OCI-LY7 (cell line): ENCODE results near the gene UFC1. TPM values are rescaled to one million over a fixed set of nuclear protein-coding genes. Genes with fewer than 3 reads are reported as not detected.
"Not testable (repeated sequence)": the region's sequence is repeated elsewhere in the genome, so short reads cannot be mapped to it uniquely, and the experiment has no call there.

Experiments
- BruUV-seq: library from RNA; stranded (reverse); fragments of 400-500 nt; replicated peaks from 2 replicates; lab custom pipeline; 2021; lab: Mats Ljungman, UMichigan
- CTCF ChIA-PET: fragments of 300-600 bp; sonication (Branson Sonifier 250); formaldehyde crosslinking; loops from one replicate; lab custom pipeline; 2022; ENCODE audit warnings: antibody characterized with exemption; ENCODE audit not compliant: unreplicated experiment; lab: Charles Lee
- POLR2A ChIA-PET: fragments of 300-600 bp; sonication (Branson Sonifier 250); formaldehyde crosslinking; loops from one replicate; lab custom pipeline; 2022; ENCODE audit warnings: antibody characterized with exemption; lab: Charles Lee
- DNase-seq: peaks from one replicate; pipeline ENCODE4 v3.0.0-alpha.2; 2015; ENCODE audit warnings: low spot score
- H2AFZ ChIP-seq: fragments of 200-600 bp; sonication (generic), shearing (Covaris generic); 2 replicates; pipeline ENCODE4 v1.6.1; 2014; ENCODE audit warnings: mild to moderate bottlenecking, antibody characterized with exemption, low read length, moderate library complexity
- H3K27ac ChIP-seq: fragments of 200-600 bp; sonication (generic); 2 replicates; pipeline ENCODE4 v1.5.1; 2014; ENCODE audit warnings: mixed run types, low read depth, mild to moderate bottlenecking, moderate library complexity, low read length, inconsistent platforms; ENCODE audit not compliant: poor library complexity, severe bottlenecking
- H3K36me3 ChIP-seq: fragments of 200-600 bp; sonication (generic); 2 replicates; pipeline ENCODE4 v1.6.1; 2014; ENCODE audit warnings: mild to moderate bottlenecking, antibody characterized with exemption, low read length, moderate library complexity, mixed read lengths; ENCODE audit not compliant: insufficient read depth
- H3K4me1 ChIP-seq: fragments of 200-600 bp; sonication (generic); 2 replicates; pipeline ENCODE4 v1.5.1; 2014; ENCODE audit warnings: mild to moderate bottlenecking, low read length; ENCODE audit not compliant: insufficient read depth, poor library complexity, severe bottlenecking
- H3K4me2 ChIP-seq: fragments of 200-600 bp; sonication (generic); 2 replicates; pipeline ENCODE4 v1.6.1; 2014; ENCODE audit warnings: mild to moderate bottlenecking, low read length
- H3K4me3 ChIP-seq: fragments of 200-600 bp; sonication (generic); 2 replicates; pipeline ENCODE4 v1.5.1; 2014; ENCODE audit warnings: mild to moderate bottlenecking, low read depth, low read length; ENCODE audit not compliant: poor library complexity, severe bottlenecking
- H3K79me2 ChIP-seq: fragments of 200-600 bp; sonication (generic); 2 replicates; pipeline ENCODE4 v1.6.1; 2016; ENCODE audit warnings: low read depth, mild to moderate bottlenecking, low read length, moderate library complexity, mixed read lengths; ENCODE audit not compliant: insufficient read depth
- H3K9me2 ChIP-seq: fragments of 200-600 bp; sonication (generic); 2 replicates; pipeline ENCODE4 v1.6.1; 2016; ENCODE audit warnings: mild to moderate bottlenecking, low read length, mixed read lengths; ENCODE audit not compliant: insufficient read depth
- H3K9me3 ChIP-seq: fragments of 200-600 bp; sonication (generic); 2 replicates; pipeline ENCODE4 v1.6.1; 2014; ENCODE audit warnings: mild to moderate bottlenecking, mixed run types, low read length, mixed read lengths
- H4K20me1 ChIP-seq: fragments of 200-600 bp; sonication (generic); 2 replicates; pipeline ENCODE4 v1.6.1; 2014; ENCODE audit warnings: mild to moderate bottlenecking, antibody characterized with exemption, low read length, moderate library complexity, mixed read lengths; ENCODE audit not compliant: insufficient read depth
- CTCF ChIP-seq: fragments of 200-600 bp; sonication (generic); conservative IDR thresholded peaks from 2 replicates; pipeline ENCODE4 v1.5.1; 2014; ENCODE audit warnings: mild to moderate bottlenecking, antibody characterized with exemption, low read length, moderate library complexity, mixed read lengths
- EZH2phosphoT487 ChIP-seq: fragments of 200-600 bp; sonication (generic); IDR thresholded peaks from 2 replicates; pipeline ENCODE4 v1.6.1; 2018; ENCODE audit warnings: low read depth, borderline replicate concordance, mild to moderate bottlenecking, mixed run types, antibody characterized with exemption, low read length, moderate library complexity, mixed read lengths
- intact Hi-C: fragments of 100-400 bp; cut with micrococcal nuclease; formaldehyde crosslinking; loops from one replicate; pipeline ENCODE4 v1.10.0; 2022; ENCODE audit not compliant: unreplicated experiment
- total RNA-seq, 2 experiments: library from RNA; depleted of rRNA in 1 of 2; stranded (reverse); fragments of >200 nt in 1 of 2; shearing (Covaris generic) in 1 of 2; gene quantifications; 2 replicates each; pipeline ENCODE4 v1.2.3, GENCODE V29; 2014 to 2022

The UFC1 gene
- total RNA-seq, 2 experiments from 2014 or later = 61.2 to 80.9 TPM

DNA sequence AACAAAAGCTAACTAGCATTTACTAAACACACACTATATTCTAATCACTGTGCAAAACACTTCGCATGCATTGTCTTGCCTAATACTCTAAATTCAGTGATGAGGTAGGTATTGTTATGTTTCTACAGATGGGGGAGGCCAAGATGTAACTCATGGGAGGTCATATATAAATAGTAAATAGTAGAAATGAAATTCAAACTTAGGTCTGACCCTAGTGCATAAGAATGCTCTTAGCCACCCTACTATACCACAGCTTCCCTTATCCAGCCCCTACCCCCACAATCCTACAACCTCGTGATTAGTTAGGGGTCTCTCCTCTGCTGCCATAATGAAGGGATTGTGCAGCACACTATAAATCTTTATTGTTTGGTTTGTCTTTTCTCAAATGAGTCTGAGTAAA lies 39.2 kb upstream of the UFC1 start:
- Histone ChIP-seq H4K20me1 (peaks cover 9% of the 10 kb centered on the region; the same call in 1 of the 2 replicates), H3K36me3 (peaks cover 43% of the 10 kb centered on the region), H3K4me1 (peaks cover 48% of the 10 kb centered on the region), H2AFZ (no peak overlapping the region), H3K4me2 (no peak overlapping the region), H3K27ac (no peak overlapping the region), H3K79me2 (peaks cover 86% of the 10 kb centered on the region), H3K9me2 (no peaks in the 10 kb centered on the region), H3K9me3 (no peaks in the 10 kb centered on the region), H3K4me3 (no peak overlapping the region)
- POLR2A ChIA-PET = interaction anchor here (1.2 kb wide), 1 partner anchor 10 kb away, joined by 3 read pairs; no protein-coding TSS in a partner anchor
- CTCF ChIA-PET = no interaction called here
- no TSS peak for BruUV-seq
- intact Hi-C loops = no loop called here
- DNase-seq = no peak
- TF ChIP-seq CTCF = no peak
- no peak for TF ChIP-seq EZH2phosphoT487

GRCh38 chr1:161115132-161115711 lies 38.6 kb upstream of the UFC1 start:
- H3K36me3 ChIP-seq = peaks cover 43% of the 10 kb centered on the region
- no peak overlapping the region for H3K27ac ChIP-seq
- no peak overlapping the region for H3K4me3 ChIP-seq
- H3K4me2 ChIP-seq = 0 out of 2 replicates have a peak overlapping the region, but pooled peaks have one; percentile 13
- peaks cover 84% of the 10 kb centered on the region for H3K79me2 ChIP-seq
- ChIA-PET POLR2A (interaction anchor here (0.8 kb wide), 1 partner anchor 10 kb away, joined by 3 read pairs; no protein-coding TSS in a partner anchor), CTCF (interaction anchor here (1.4 kb wide), 1 partner anchor 13 kb away, joined by 3 read pairs; no protein-coding TSS in a partner anchor)
- no peaks in the 10 kb centered on the region for H3K9me3 ChIP-seq
- H3K9me2 ChIP-seq = no peaks in the 10 kb centered on the region
- H3K4me1 ChIP-seq = peaks cover 55% of the 10 kb centered on the region
- no TSS peak for BruUV-seq
- intact Hi-C loops = no loop called here
- no peak for DNase-seq
- TF ChIP-seq CTCF = no peak
- TF ChIP-seq EZH2phosphoT487 = no peak
- H2AFZ ChIP-seq = no peak overlapping the region
- peaks cover 14% of the 10 kb centered on the region for H4K20me1 ChIP-seq

GRCh38 chr1:161115961-161116360 lies 37.8 kb upstream of the UFC1 start:
- not testable (repeated sequence) for BruUV-seq, DNase-seq
- POLR2A ChIA-PET = interaction anchor here (0.6 to 0.8 kb wide), 2 partner anchors 11 to 40 kb away, joined by 3 read pairs; no protein-coding TSS in a partner anchor

More at GRCh38 chr1:161115961-161116360, 37.8 kb upstream of the UFC1 start:
- CTCF ChIA-PET = interaction anchor here (1.4 kb wide), 1 partner anchor 12 kb away, joined by 3 read pairs; no protein-coding TSS in a partner anchor
- H3K4me3 ChIP-seq, H2AFZ ChIP-seq, H3K9me2 ChIP-seq, H3K27ac ChIP-seq, intact Hi-C loops, H3K9me3 ChIP-seq: not testable (repeated sequence)
- Histone ChIP-seq H3K4me1 (peaks cover 55% of the 10 kb centered on the region), H3K79me2 (peaks cover 78% of the 10 kb centered on the region), H4K20me1 (peaks cover 16% of the 10 kb centered on the region), H3K36me3 (peaks cover 46% of the 10 kb centered on the region), H3K4me2 (0 out of 2 replicates have a peak overlapping the region, but pooled peaks have one; percentile 98)
